ENCODE data around the gene SEPTIN12. TPM values are rescaled to one million over a fixed set of nuclear protein-coding genes. Genes with fewer than 3 reads are reported as not detected.

SEPTIN12 gene
- total RNA-seq, 1 experiment from 2014 or later = not detected

- DNase-seq (ENCODE audit: low spot score) = no peak
- H3K4me3 Mint-ChIP-seq = no peak overlapping the region
- H3K27ac Mint-ChIP-seq = no peak overlapping the region
- H3K4me1 Mint-ChIP-seq = no peaks in the 10 kb centered on the region
- TF ChIP-seq JUN (CRISPR knock-in tag; IDR thresholded peaks at IDR 0.05) (no peak), CREB1 (CRISPR knock-in tag; IDR thresholded peaks at IDR 0.05) (no peak), TEAD4 (CRISPR knock-in tag; IDR thresholded peaks at IDR 0.05) (no peak), ESRRA (CRISPR knock-in tag; IDR thresholded peaks at IDR 0.05; ENCODE audit: borderline replicate concordance) (no peak), ZNF425 (CRISPR knock-in tag; conservative IDR thresholded peaks at IDR 0.05) (no peak), EMX1 (CRISPR knock-in tag; IDR thresholded peaks at IDR 0.05) (no peak), ZNF121 (CRISPR knock-in tag; IDR thresholded peaks at IDR 0.05) (no peak), CTCF (IDR thresholded peaks at IDR 0.05) (no peak), FOXJ3 (CRISPR knock-in tag; IDR thresholded peaks at IDR 0.05; ENCODE audit: borderline replicate concordance) (no peak), SMAD4 (CRISPR knock-in tag; IDR thresholded peaks at IDR 0.05) (no peak), ZNF219 (CRISPR knock-in tag; IDR thresholded peaks at IDR 0.05; ENCODE audit: borderline replicate concordance) (no peak), ZNF671 (CRISPR knock-in tag; IDR thresholded peaks at IDR 0.05) (no peak), CREM (CRISPR knock-in tag; IDR thresholded peaks at IDR 0.05) (no peak), ZNF416 (CRISPR knock-in tag; IDR thresholded peaks at IDR 0.05) (no peak), MLX (CRISPR knock-in tag; IDR thresholded peaks at IDR 0.05) (no peak), ZNF532 (CRISPR knock-in tag; IDR thresholded peaks at IDR 0.05; ENCODE audit: borderline replicate concordance) (no peak), ERG (CRISPR knock-in tag; IDR thresholded peaks at IDR 0.05) (no peak)
- H3K36me3 Mint-ChIP-seq = peaks cover 40% of the 10 kb centered on the region
- H3K9me3 Mint-ChIP-seq = peaks cover 6% of the 10 kb centered on the region
- ATAC-seq = no peak
- no peaks in the 10 kb centered on the region for H3K27me3 Mint-ChIP-seq (ENCODE audit: low read depth)
- ChIA-PET POLR2A (no interaction called here), CTCF (no interaction called here)
Observed at GRCh38 chr16:4753227-4753626, 34.9 kb downstream of the SEPTIN12 start.
